ENCODE results near the gene POLR2A. TPM values are rescaled to one million over a fixed set of nuclear protein-coding genes. Genes with fewer than 3 reads are reported as not detected.
A peak's percentile ranks its signal among the peaks of the same experiment; 100 is the strongest.

Gene POLR2A
- total RNA-seq, 1 donor from 2014 or later = 198 TPM

GRCh38 chr17:7440834-7441195 lies 43.4 kb upstream of the POLR2A start:
- Mint-ChIP-seq H3K4me1 (ENCODE audit: unreplicated experiment) (peaks cover 38% of the 10 kb centered on the region), H3K4me3 (ENCODE audit: unreplicated experiment) (peak overlapping the region; percentile 92), H3K27ac (ENCODE audit: unreplicated experiment) (no peak overlapping the region), H3K9me3 (ENCODE audit: unreplicated experiment) (no peaks in the 10 kb centered on the region), H3K36me3 (ENCODE audit: low read depth, unreplicated experiment) (no peaks in the 10 kb centered on the region), H3K27me3 (ENCODE audit: unreplicated experiment) (peaks cover 29% of the 10 kb centered on the region)
- no peak for TF ChIP-seq CTCF (IDR thresholded peaks at IDR 0.05; ENCODE audit: unreplicated experiment)
- peak; percentile 39 for DNase-seq (ENCODE audit: low spot score)

- Mint-ChIP-seq H3K27ac (ENCODE audit: unreplicated experiment) (no peak overlapping the region), H3K36me3 (ENCODE audit: low read depth, unreplicated experiment) (no peaks in the 10 kb centered on the region), H3K4me3 (ENCODE audit: unreplicated experiment) (peak overlapping the region; percentile 92), H3K4me1 (ENCODE audit: unreplicated experiment) (peaks cover 39% of the 10 kb centered on the region), H3K9me3 (ENCODE audit: unreplicated experiment) (no peaks in the 10 kb centered on the region), H3K27me3 (ENCODE audit: unreplicated experiment) (peaks cover 28% of the 10 kb centered on the region)
- no peak for DNase-seq (ENCODE audit: low spot score)
- no peak for TF ChIP-seq CTCF (IDR thresholded peaks at IDR 0.05; ENCODE audit: unreplicated experiment)
Observed at GRCh38 chr17:7441266-7441665, 42.9 kb upstream of the POLR2A start.

- Mint-ChIP-seq H3K36me3 (ENCODE audit: low read depth, unreplicated experiment) (no peaks in the 10 kb centered on the region), H3K27ac (ENCODE audit: unreplicated experiment) (no peak overlapping the region), H3K4me3 (ENCODE audit: unreplicated experiment) (peak overlapping the region; percentile 92), H3K9me3 (ENCODE audit: unreplicated experiment) (no peaks in the 10 kb centered on the region), H3K27me3 (ENCODE audit: unreplicated experiment) (peaks cover 31% of the 10 kb centered on the region), H3K4me1 (ENCODE audit: unreplicated experiment) (peaks cover 42% of the 10 kb centered on the region)
- DNase-seq (ENCODE audit: low spot score) = no peak
- TF ChIP-seq CTCF (IDR thresholded peaks at IDR 0.05; ENCODE audit: unreplicated experiment) = no peak
Observed at GRCh38 chr17:7442142-7442541, 42.0 kb upstream of the POLR2A start.

- H3K4me3 Mint-ChIP-seq (ENCODE audit: unreplicated experiment) = peak overlapping the region; percentile 65
- no peaks in the 10 kb centered on the region for H3K36me3 Mint-ChIP-seq (ENCODE audit: low read depth, unreplicated experiment)
- TF ChIP-seq CTCF (IDR thresholded peaks at IDR 0.05; ENCODE audit: unreplicated experiment) = no peak
- peak overlapping the region; percentile 48 for H3K27ac Mint-ChIP-seq (ENCODE audit: unreplicated experiment)
- no peak for DNase-seq (ENCODE audit: low spot score)
- peaks cover 24% of the 10 kb centered on the region for H3K27me3 Mint-ChIP-seq (ENCODE audit: unreplicated experiment)
- H3K4me1 Mint-ChIP-seq (ENCODE audit: unreplicated experiment) = peaks cover 35% of the 10 kb centered on the region
- no peaks in the 10 kb centered on the region for H3K9me3 Mint-ChIP-seq (ENCODE audit: unreplicated experiment)
Observed at GRCh38 chr17:7443499-7444485, 40.4 kb upstream of the POLR2A start.

Data from endothelial cell (in vitro differentiated cells).